Small intestine (tissue), 7 donors: ENCODE measurements around the gene ACSM2A. TPM values are rescaled to one million over a fixed set of nuclear protein-coding genes. Genes with fewer than 3 reads are reported as not detected.
"Not testable (repeated sequence)": the region's sequence is repeated elsewhere in the genome, so short reads cannot be mapped to it uniquely, and the experiment has no call there.

Experiments used
- DNase-seq, 2 donors: peaks; one replicate each; pipeline versions ENCODE4 v3.0.0 to v3.0.0-alpha.2; 2013
- FAIRE-seq: peaks from 2 replicates; lab custom pipeline; 2012; peaks lifted over from hg19 to GRCh38; lab: Jason Lieb, UNC
- H3K27ac ChIP-seq, 3 donors: one replicate each; pipeline ENCODE4 v1.5.1; 2013; ENCODE audit warnings: low read length in 2 of 3, mild to moderate bottlenecking in 2 of 3, control low read depth in 1 of 3, inconsistent platforms in 1 of 3, low read depth in 1 of 3, moderate library complexity in 1 of 3
- H3K27me3 ChIP-seq, 3 donors: one replicate each; pipeline ENCODE4 v1.6.1; 2013; ENCODE audit warnings: low read length in 3 of 3, inconsistent platforms in 1 of 3; ENCODE audit not compliant: control insufficient read depth in 3 of 3, insufficient read depth in 3 of 3
- H3K36me3 ChIP-seq, 3 donors: one replicate each; pipeline ENCODE4 v1.6.1; 2013; ENCODE audit warnings: low read length in 3 of 3, inconsistent platforms in 1 of 3, low read depth in 1 of 3, mild to moderate bottlenecking in 1 of 3, moderate library complexity in 1 of 3; ENCODE audit not compliant: control insufficient read depth in 3 of 3, insufficient read depth in 2 of 3
- H3K4me1 ChIP-seq, 3 donors: one replicate each; pipeline ENCODE4 v1.6.1; 2013; ENCODE audit warnings: low read length in 2 of 3, inconsistent platforms in 1 of 3, low read depth in 1 of 3, mild to moderate bottlenecking in 1 of 3, moderate library complexity in 1 of 3; ENCODE audit not compliant: control insufficient read depth in 3 of 3, insufficient read depth in 2 of 3
- H3K4me3 ChIP-seq, 3 donors: one replicate each; pipeline ENCODE4 v1.5.1; 2013; ENCODE audit warnings: low read length in 3 of 3, control low read depth in 1 of 3, inconsistent platforms in 1 of 3, low read depth in 1 of 3, mild to moderate bottlenecking in 1 of 3, moderate library complexity in 1 of 3
- H3K9me3 ChIP-seq, 2 donors: one replicate each; pipeline ENCODE4 v1.6.1; 2013; ENCODE audit warnings: low read depth in 1 of 2, low read length in 1 of 2; ENCODE audit not compliant: control insufficient read depth in 2 of 2, insufficient read depth in 1 of 2
- WGBS, 3 donors: extraction: QIAGEN DNeasy Blood & Tissue Kit; methylation state at CpG; one replicate each; pipeline ENCODE4 v1.1.7; 2013; 5-methylcytosine and 5-hydroxymethylcytosine counted together
- polyA plus RNA-seq, 4 donors: library from polyadenylated mRNA; stranded (reverse) in 3 of 4; unstranded in 1 of 4; fragments of 200-250 nt in 3 of 4; fragments of 120-200 nt in 1 of 4; gene quantifications; one replicate each; pipeline versions ENCODE4 v1.2.1 to v1.2.3, GENCODE V29; 2013
- donor health status: healthy with polysubstance abuse.
- donor health status: control.
- donor health status: control.
- donor health status: Bipolar disorder and iron deficiency.
- donor health status: healthy.

The ACSM2A gene
- polyA plus RNA-seq, 4 donors, result 0.07 TPM; not detected in 2

DNA sequence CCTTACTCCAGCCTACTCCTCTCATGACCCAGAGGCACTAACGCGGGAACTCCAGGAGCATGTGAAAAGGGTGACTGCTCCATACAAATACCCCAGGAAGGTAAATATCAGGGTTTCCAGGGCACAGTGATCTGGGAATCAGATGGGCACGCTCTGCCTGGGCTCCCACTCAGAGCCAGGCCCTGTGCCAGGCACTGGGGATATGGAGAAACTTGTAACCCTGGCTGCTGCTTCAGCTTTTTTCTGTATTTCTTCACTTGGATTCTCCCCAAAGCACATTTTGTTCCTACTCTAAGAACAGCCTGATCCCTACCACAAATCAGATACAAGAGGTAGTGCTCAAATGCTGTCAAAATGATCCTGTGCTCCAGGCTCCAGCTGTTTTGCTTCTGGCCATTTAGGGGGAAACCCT lies 11.5 kb upstream of the ACSM2A start:
- not testable (repeated sequence) for DNase-seq, H3K4me1 ChIP-seq, H3K9me3 ChIP-seq, H3K4me3 ChIP-seq, H3K27me3 ChIP-seq, H3K36me3 ChIP-seq, H3K27ac ChIP-seq, FAIRE-seq
- WGBS, 3 donors, result 57 to 81% (median 78%) methylated on average over 3 of the region's 3 CpGs

DNA sequence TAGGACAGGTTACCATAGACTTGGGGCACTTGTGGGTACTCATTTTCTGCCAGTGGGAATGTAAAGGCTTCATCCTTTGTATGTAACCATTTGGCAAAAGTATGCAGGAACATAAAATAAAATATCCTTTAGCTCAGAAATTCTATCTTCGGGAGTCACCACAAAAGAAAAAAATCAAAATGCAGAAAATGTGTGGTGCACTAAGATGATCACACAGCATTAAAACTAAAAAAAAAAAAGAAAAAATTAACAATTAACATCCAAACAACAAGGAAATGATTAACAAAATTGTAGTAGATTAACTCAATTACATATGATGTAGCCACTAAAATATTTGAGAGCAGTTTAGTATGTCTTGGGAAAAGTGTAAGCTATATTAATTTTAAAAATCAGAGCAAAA lies 10.6 kb upstream of the ACSM2A start:
- not testable (repeated sequence) for H3K4me3 ChIP-seq, FAIRE-seq, H3K36me3 ChIP-seq, H3K9me3 ChIP-seq, DNase-seq, H3K4me1 ChIP-seq, H3K27me3 ChIP-seq
- 55 to 79% (median 68%) methylated on average over 1 of the region's 1 CpG for WGBS, 3 donors
- peak overlapping the region in 1 of 3 donors; percentile 53 for H3K27ac ChIP-seq

DNA sequence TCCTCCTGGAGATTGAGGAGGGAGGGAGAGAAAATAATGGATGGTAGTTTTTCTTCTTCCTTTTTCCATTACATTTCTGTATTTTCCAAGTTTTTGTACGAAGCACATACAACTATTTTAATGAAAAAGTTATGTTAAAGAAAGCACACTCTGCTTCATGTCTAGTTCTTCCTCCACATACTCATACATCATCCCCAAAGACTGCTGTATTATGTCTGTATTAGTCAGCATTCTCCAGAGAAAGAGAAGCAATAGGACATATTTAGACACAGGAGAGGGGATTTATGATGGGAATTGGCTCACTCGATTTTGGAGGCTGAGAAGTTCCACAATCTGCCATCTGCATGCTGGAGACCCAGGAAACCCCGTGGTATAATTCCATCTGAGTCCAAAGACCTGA lies 10.1 kb upstream of the ACSM2A start:
- DNase-seq (no peak), FAIRE-seq (no peak)
- no peaks in the 10 kb centered on the region for H3K9me3 ChIP-seq
- no peaks in the 10 kb centered on the region for H3K36me3 ChIP-seq
- H3K27ac ChIP-seq, result peak overlapping the region in 1 of 3 donors; percentile 53
- H3K4me3 ChIP-seq, result no peak overlapping the region
- no peaks in the 10 kb centered on the region for H3K27me3 ChIP-seq
- WGBS, 3 donors, result 47 to 55% (median 50%) methylated on average over 3 of the region's 3 CpGs
- H3K4me1 ChIP-seq, result peaks cover 0 to 5% (median 0%) of the 10 kb centered on the region in 3 donors

DNA sequence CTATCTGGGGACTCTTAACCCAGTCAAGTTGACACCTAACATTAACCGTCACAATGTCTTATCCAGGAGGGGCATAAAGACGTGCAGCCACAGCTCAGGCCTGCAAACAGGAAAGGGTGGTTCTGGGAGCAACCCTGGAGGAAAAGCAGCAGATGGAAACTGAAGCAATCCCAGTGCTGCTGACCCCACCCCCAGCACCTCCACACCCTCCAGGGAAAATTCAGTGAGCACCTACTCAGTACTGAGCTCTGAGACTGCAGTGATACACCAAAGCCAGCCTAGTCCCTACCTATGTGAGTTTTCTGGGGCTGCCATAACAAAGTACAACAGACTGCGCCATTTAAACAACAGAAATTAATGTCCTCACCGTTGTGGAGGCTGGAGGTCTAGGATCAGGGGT lies 9.5 kb upstream of the ACSM2A start:
- not testable (repeated sequence) for DNase-seq, H3K9me3 ChIP-seq, H3K27ac ChIP-seq, H3K27me3 ChIP-seq, FAIRE-seq, H3K4me1 ChIP-seq, H3K4me3 ChIP-seq, H3K36me3 ChIP-seq
- WGBS, 3 donors, result 78 to 94% (median 91%) methylated on average over 2 of the region's 4 CpGs

DNA sequence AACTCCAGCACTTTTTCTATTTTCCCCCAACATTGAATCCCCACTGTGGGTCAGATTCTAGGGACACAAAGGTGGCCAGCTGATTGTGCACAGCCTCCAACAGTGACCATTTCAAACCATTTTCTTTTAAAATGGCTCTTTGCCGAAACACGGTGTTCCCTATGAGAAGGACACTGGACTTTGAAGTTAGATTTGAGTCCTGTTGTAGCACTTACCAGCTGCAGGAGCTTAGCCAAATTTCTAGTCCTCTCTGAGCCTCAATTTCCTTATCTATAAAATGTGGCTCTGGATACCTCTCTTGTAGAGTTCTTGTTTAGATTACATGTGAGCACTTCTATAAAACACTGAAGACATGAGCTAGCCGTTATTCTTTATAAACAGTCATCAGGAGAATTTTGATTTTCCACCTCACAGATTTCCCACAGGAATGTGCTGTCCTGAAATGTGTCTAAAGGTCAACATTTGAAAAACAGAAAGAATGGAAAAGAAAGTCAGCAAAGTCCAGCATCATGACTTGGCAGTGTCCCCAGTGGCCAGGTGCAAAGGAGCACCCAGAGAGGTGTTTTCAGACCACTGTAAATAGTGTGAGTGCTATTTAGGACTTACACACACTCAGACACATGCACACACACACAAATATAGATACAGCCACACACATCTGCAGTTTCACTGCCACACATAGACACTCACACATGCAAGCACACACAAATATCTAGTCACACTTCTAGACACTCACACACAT lies 4.5 kb upstream of the ACSM2A start:
- not testable (repeated sequence) for H3K27me3 ChIP-seq, H3K4me3 ChIP-seq, DNase-seq, H3K9me3 ChIP-seq, H3K36me3 ChIP-seq, H3K27ac ChIP-seq, FAIRE-seq, H3K4me1 ChIP-seq
- WGBS, 3 donors, result no CpG with 5 or more reads among the region's 3 CpGs

DNA sequence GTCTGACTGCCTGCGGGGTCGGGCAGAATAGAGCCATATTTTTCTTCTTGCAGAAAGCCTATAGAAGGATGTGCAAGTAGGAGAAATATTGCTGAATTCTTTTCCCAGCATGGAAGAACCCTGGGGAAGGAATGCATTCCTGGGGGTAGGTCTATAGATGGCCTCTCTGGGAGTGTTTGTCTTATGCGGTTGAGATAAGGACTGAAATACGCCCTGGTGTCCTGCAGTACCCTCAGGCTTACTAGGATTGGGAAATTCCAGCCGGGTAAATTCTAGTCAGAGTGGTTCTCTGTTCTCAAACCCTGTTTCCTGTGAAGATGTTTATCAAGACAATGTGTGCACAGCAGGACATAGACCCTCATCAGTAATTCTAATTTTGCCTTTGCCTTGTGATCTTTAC lies 2.3 kb downstream of the ACSM2A start:
- not testable (repeated sequence) for H3K27me3 ChIP-seq, H3K4me3 ChIP-seq, FAIRE-seq, H3K36me3 ChIP-seq, H3K4me1 ChIP-seq, DNase-seq, H3K9me3 ChIP-seq, H3K27ac ChIP-seq
- 61 to 88% (median 84%) methylated on average over 3 to 4 of the region's 5 CpGs for WGBS, 3 donors

DNA sequence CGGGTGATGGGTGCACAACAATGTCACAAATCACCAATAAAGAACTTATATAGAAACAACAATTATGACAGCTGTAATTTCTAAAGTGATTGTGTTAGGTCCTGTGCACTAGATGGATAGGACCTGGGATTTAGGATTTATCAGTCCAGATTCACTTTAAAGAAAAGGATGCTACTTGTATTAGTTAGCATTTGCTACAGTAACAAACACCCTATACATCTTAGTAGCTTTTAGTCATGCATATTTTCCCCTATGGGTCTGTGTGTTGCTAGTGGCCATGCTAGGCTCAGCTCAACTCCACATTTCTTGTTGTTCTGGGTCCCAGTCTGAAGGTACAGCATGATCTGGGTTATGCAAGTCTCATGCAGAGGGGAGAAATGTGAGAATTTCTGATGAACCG lies 7.9 kb downstream of the ACSM2A start:
- not testable (repeated sequence) for H3K27ac ChIP-seq, H3K36me3 ChIP-seq, FAIRE-seq, H3K9me3 ChIP-seq, H3K4me1 ChIP-seq, DNase-seq, H3K27me3 ChIP-seq, H3K4me3 ChIP-seq
- 86 to 91% (median 87%) methylated on average over 2 of the region's 2 CpGs for WGBS, 3 donors

DNA sequence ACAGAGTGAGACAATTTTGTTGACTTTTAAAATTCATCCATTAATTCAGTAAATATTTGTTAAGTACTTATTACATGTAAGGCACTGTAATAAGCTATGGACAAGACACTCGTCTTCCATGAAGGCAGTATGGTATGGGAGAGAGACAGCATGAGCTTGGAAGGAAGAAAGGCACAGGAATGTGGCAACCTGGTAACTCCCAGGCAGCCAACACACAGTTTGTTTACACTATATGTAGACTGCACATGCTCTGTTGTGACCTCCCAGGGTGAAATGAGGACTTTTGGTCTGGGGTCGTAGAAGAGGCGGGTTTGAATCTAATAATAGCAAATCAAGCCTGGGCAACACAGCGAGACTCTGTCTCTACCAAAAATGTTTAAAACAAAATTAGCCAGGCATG lies 9.0 kb downstream of the ACSM2A start:
- 75 to 81% (median 79%) methylated on average over 1 to 3 of the region's 4 CpGs for WGBS, 3 donors
- not testable (repeated sequence) for FAIRE-seq, DNase-seq, H3K27ac ChIP-seq, H3K4me1 ChIP-seq, H3K36me3 ChIP-seq, H3K27me3 ChIP-seq, H3K4me3 ChIP-seq, H3K9me3 ChIP-seq

DNA sequence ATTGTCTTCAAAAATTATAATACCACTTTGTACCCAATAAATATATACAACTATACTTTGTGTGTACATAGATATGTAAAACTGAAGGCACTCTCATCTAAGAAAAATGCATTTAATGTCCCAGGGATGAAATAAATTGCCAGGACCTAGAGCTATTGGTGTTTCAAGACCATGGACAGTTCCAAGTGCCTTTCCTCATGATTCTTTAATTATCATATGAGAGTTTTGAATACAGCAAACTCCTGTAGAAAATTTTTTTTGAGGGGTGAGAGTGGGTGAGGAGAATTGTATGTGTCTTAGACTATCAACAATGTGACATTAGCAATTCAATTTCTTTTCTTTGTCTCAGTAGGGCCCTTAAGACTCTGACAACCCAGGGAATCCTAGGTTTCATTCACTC lies 17.6 kb downstream of the ACSM2A start:
- not testable (repeated sequence) for H3K27ac ChIP-seq, DNase-seq, H3K9me3 ChIP-seq, H3K27me3 ChIP-seq, H3K4me1 ChIP-seq, FAIRE-seq, H3K36me3 ChIP-seq, H3K4me3 ChIP-seq
